Effector memory CD4-positive, alpha-beta T cell (primary cell): Measurements from ENCODE around the gene PGGHG.

Source experiments
- DNase-seq, 3 donors: peaks; one replicate each; pipeline ENCODE4 v3.0.0-alpha.2; 2020
- H3K27ac ChIP-seq: 2 replicates; pipeline ENCODE4 v1.7.0; 2013; ENCODE audit warnings: mild to moderate bottlenecking, low read length, moderate library complexity; ENCODE audit not compliant: insufficient read depth, poor library complexity, severe bottlenecking
- H3K27me3 ChIP-seq: replicated peaks from 2 replicates; pipeline ENCODE4 v1.7.0; 2013; ENCODE audit warnings: mild to moderate bottlenecking, low read length; ENCODE audit not compliant: insufficient read depth, control insufficient read depth, poor library complexity, severe bottlenecking
- H3K36me3 ChIP-seq: 2 replicates; pipeline ENCODE4 v1.7.0; 2013; ENCODE audit warnings: mild to moderate bottlenecking, low read length, moderate library complexity; ENCODE audit not compliant: control insufficient read depth, insufficient read depth
- H3K4me1 ChIP-seq: 2 replicates; pipeline ENCODE4 v1.7.0; 2013; ENCODE audit warnings: low read length, mild to moderate bottlenecking; ENCODE audit not compliant: control insufficient read depth, insufficient read depth, poor library complexity, severe bottlenecking
- H3K4me3 ChIP-seq: 2 replicates; pipeline ENCODE4 v1.7.0; 2013; ENCODE audit warnings: low read length, low read depth, mild to moderate bottlenecking; ENCODE audit not compliant: insufficient read depth, poor library complexity, severe bottlenecking
- H3K9me3 ChIP-seq: 2 replicates; pipeline ENCODE4 v1.7.0; 2013; ENCODE audit warnings: mild to moderate bottlenecking, low read length, moderate library complexity; ENCODE audit not compliant: control insufficient read depth

The PGGHG gene

DNA sequence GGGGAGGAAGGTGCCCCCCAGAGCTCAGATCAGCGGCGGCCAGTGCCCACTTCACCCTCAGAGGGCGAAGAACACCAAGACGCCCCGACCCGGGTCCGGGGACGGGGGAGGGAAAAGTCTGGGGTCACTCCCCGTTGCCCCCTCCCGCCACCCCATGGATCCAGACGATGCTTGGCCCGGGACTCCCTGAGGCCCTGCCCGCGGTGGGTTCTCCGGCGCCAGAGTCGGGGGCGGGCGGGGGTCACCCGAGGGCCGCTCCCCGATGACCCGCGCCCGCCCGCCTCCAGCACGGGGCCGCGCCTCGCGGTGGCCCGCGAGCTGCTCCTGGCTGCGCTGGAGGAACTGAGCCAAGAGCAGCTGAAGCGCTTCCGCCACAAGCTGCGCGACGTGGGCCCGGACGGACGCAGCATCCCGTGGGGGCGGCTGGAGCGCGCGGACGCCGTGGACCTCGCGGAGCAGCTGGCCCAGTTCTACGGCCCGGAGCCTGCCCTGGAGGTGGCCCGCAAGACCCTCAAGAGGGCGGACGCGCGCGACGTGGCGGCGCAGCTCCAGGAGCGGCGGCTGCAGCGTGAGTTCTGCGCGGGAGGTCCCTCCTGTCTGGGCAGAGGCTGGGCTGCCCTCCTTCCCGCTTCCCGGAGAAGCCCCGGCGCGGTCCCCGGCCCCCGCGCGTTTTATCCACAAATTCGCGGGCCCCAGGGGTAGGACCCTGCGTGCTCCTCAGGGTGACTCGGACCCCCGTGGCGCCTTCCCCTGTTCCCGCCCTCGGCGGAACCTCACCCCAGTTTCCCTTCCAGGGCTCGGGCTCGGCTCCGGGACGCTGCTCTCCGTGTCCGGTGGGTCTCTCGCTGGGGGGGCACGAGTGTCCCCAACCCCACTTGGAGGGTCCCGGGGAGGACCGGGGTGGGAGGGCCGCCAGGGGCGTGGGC is 9.6 kb upstream of the PGGHG start:
- H3K36me3 ChIP-seq, result no peaks in the 10 kb centered on the region
- no peaks in the 10 kb centered on the region for H3K27me3 ChIP-seq
- peak overlapping the region; percentile 63 for H3K4me3 ChIP-seq
- H3K9me3 ChIP-seq, result no peaks in the 10 kb centered on the region
- no peak for DNase-seq
- H3K27ac ChIP-seq, result peak overlapping the region; percentile 38
- H3K4me1 ChIP-seq, result peaks cover 45% of the 10 kb centered on the region

DNA sequence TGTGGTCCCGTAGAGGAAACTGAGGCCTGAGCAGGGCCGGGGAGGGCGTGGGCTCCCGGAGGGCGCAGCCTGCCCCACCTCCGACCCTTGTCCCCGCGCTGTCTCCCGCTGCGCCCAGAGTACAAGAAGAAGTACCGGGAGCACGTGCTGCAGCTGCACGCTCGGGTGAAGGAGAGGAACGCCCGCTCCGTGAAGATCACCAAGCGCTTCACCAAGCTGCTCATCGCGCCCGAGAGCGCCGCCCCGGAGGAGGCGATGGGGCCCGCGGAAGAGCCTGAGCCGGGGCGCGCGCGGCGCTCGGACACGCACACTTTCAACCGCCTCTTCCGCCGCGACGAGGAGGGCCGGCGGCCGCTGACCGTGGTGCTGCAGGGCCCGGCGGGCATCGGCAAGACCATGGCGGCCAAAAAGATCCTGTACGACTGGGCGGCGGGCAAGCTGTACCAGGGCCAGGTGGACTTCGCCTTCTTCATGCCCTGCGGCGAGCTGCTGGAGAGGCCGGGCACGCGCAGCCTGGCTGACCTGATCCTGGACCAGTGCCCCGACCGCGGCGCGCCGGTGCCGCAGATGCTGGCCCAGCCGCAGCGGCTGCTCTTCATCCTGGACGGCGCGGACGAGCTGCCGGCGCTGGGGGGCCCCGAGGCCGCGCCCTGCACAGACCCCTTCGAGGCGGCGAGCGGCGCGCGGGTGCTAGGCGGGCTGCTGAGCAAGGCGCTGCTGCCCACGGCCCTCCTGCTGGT is 8.8 kb upstream of the PGGHG start:
- H3K4me3 ChIP-seq, result peak overlapping the region; percentile 63

DNA sequence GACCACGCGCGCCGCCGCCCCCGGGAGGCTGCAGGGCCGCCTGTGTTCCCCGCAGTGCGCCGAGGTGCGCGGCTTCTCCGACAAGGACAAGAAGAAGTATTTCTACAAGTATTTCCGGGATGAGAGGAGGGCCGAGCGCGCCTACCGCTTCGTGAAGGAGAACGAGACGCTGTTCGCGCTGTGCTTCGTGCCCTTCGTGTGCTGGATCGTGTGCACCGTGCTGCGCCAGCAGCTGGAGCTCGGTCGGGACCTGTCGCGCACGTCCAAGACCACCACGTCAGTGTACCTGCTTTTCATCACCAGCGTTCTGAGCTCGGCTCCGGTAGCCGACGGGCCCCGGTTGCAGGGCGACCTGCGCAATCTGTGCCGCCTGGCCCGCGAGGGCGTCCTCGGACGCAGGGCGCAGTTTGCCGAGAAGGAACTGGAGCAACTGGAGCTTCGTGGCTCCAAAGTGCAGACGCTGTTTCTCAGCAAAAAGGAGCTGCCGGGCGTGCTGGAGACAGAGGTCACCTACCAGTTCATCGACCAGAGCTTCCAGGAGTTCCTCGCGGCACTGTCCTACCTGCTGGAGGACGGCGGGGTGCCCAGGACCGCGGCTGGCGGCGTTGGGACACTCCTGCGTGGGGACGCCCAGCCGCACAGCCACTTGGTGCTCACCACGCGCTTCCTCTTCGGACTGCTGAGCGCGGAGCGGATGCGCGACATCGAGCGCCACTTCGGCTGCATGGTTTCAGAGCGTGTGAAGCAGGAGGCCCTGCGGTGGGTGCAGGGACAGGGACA is 8.0 kb upstream of the PGGHG start:
- Histone ChIP-seq H3K36me3 (no peaks in the 10 kb centered on the region), H3K27me3 (no peaks in the 10 kb centered on the region), H3K4me3 (peak overlapping the region; percentile 63), H3K27ac (peak overlapping the region; percentile 39), H3K4me1 (peaks cover 45% of the 10 kb centered on the region), H3K9me3 (no peaks in the 10 kb centered on the region)
- DNase-seq, result no peak

More for the DNA sequence above, 8.8 kb upstream of the PGGHG start:
- H3K36me3 ChIP-seq, result no peaks in the 10 kb centered on the region
- DNase-seq, result no peak
- H3K27ac ChIP-seq, result peak overlapping the region; percentile 38
- no peaks in the 10 kb centered on the region for H3K9me3 ChIP-seq
- no peaks in the 10 kb centered on the region for H3K27me3 ChIP-seq
- peaks cover 45% of the 10 kb centered on the region for H3K4me1 ChIP-seq

DNA sequence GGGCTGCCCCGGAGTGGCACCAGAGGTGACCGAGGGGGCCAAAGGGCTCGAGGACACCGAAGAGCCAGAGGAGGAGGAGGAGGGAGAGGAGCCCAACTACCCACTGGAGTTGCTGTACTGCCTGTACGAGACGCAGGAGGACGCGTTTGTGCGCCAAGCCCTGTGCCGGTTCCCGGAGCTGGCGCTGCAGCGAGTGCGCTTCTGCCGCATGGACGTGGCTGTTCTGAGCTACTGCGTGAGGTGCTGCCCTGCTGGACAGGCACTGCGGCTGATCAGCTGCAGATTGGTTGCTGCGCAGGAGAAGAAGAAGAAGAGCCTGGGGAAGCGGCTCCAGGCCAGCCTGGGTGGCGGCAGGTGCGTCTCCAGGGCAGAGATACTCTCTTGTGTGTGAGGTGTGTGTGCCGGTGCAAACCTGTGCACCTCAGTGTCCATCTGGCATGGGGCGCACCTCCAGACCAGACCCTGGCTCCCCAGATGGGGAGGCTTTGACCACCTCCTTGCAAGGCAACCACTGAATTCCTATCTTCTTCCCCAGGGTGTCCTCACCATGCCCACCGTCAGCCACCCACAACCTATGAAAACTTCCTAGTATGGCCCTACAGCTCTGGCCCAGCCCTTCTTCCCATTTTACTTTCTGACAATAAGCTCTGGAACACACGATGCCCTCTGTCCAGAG is 7.3 kb upstream of the PGGHG start:
- Histone ChIP-seq H3K4me1 (peaks cover 53% of the 10 kb centered on the region), H3K27ac (peak overlapping the region; percentile 39), H3K36me3 (no peaks in the 10 kb centered on the region), H3K9me3 (no peaks in the 10 kb centered on the region), H3K4me3 (peak overlapping the region; percentile 63), H3K27me3 (no peaks in the 10 kb centered on the region)
- DNase-seq, result no peak

DNA sequence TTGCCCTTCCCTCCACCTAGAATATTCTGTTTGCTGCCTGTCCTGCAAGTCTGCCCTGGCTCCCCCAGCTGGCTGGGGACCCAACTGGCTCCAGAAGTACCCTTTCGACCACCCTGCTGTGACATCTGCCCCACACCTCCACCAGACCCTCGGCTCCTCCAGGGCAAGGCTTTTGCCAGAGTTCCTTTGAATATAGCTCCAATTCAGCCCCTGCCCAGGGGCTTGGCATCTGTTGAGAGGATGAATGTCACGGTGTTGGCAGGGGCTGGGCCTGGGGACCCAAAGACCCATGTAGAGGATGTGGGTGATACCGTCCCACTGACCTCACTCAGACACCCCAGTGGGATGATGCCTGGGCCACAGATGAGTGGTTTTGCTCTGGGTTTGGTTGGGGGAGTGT is 6.8 kb upstream of the PGGHG start:
- DNase-seq, result no peak
- Histone ChIP-seq H3K4me3 (peak overlapping the region; percentile 63), H3K4me1 (peaks cover 53% of the 10 kb centered on the region), H3K9me3 (no peaks in the 10 kb centered on the region), H3K27me3 (no peaks in the 10 kb centered on the region), H3K36me3 (no peaks in the 10 kb centered on the region), H3K27ac (no peak overlapping the region)

DNA sequence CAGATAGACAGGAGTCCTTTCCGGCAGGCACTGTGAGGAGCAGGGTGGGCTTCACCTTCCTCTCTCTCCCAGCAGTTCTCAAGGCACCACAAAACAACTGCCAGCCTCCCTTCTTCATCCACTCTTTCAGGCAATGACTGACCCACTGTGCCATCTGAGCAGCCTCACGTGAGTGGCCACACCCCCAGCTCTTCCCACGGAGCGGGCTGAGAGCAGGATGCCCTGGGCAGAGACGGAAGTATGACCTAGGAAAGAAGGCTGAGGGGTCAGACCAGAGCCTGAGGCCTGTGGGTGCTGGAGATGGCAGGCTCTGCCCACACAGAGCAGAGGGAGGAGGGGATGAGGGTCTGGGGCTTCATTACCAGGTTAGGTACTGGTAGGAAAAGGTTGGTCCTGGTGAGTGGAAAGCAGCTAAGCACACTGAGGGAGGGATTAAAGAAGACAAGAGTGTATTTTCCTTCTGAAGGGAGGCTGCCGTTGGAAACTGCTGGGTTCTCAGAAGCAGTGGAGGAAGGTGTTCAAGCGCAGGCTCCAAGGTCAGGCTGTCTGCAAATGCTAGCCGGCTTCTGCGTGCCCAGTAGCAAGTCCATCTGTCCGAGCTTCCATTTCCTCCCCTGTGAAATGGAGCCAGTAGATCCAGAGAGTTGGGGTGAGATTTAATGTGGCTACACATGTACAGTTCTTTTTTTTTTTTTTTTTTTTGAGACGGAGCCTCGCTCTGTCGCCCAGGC is 6.1 kb upstream of the PGGHG start:
- no peak for DNase-seq

DNA sequence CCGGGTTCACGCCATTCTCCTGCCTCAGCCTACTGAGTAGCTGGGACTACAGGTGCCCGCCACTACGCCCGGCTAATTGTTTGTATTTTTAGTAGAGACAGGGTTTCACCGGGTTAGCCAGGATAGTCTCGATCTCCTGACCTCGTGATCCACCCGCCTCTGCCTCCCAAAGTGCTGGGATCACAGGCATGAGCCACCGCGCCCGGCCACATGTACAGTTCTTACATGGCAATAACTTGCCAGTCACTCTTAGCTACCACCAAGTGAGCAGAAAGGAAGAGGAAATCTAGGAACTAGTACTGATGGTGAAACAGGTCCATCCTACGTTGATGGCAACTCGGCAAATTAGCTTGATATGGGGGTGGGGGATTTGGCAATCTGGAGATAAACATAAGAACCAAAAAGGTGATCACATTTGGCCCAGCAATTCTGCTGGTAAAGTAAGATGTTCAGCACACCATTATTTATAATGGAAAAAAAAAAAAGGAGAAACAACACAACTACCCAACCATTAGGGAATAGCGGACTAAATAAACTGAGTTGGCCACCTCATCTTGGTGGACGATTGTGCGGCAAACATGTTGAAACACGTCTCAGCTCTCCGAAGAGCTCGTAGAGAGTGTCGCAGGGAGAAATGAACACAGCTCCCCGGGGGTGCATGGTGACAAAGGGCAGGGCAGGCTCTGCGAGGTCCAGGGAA is 5.4 kb upstream of the PGGHG start:
- no peak for DNase-seq
- Histone ChIP-seq H3K9me3 (no peaks in the 10 kb centered on the region), H3K36me3 (no peaks in the 10 kb centered on the region), H3K4me1 (peaks cover 51% of the 10 kb centered on the region), H3K27ac (no peak overlapping the region), H3K27me3 (no peaks in the 10 kb centered on the region), H3K4me3 (no peak overlapping the region)

More for the DNA sequence above, 6.1 kb upstream of the PGGHG start:
- H3K9me3 ChIP-seq, result no peaks in the 10 kb centered on the region
- no peaks in the 10 kb centered on the region for H3K36me3 ChIP-seq
- no peak overlapping the region for H3K4me3 ChIP-seq
- peaks cover 53% of the 10 kb centered on the region for H3K4me1 ChIP-seq
- H3K27me3 ChIP-seq, result no peaks in the 10 kb centered on the region
- H3K27ac ChIP-seq, result no peak overlapping the region

DNA sequence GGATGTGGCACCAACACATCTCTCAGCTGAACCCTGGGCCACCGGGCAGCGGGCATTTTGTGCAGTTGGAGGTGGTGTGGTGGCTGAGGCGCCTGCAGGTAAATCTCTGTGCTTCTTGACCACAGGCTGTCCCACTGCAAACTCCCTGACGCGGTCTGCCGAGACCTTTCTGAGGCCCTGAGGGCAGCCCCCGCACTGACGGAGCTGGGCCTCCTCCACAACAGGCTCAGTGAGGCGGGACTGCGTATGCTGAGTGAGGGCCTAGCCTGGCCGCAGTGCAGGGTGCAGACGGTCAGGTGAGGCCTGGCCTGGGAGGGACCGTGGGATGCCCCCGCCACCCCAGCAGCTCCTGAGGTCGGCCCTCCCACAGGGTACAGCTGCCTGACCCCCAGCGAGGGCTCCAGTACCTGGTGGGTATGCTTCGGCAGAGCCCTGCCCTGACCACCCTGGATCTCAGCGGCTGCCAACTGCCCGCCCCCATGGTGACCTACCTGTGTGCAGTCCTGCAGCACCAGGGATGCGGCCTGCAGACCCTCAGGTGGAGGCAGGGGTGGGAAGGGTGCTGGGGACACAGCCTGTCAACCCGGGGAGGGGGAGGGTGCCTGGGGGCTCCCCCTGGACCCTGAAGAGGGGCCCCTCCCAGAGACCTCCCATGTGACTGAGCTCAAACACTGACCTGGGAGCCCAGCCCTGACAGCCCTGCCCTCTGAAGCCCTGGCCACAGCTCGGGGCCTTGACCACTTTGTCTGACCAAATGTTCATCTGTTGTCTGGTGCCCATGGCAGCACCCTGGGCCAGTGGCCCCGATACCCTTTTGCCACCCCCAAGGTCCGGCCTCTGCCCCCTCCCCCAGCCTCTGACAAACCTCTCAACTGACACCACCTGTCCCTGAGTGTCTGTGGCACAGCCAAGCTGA is 4.6 kb upstream of the PGGHG start:
- Histone ChIP-seq H3K9me3 (no peaks in the 10 kb centered on the region), H3K27ac (no peak overlapping the region), H3K27me3 (no peaks in the 10 kb centered on the region), H3K4me3 (no peak overlapping the region), H3K4me1 (peaks cover 43% of the 10 kb centered on the region), H3K36me3 (no peaks in the 10 kb centered on the region)
- DNase-seq, result no peak
